Coronary artery (tissue), 2 donors: ENCODE data around the gene ZEB2.
A peak's percentile ranks its signal among the peaks of the same experiment; 100 is the strongest.

Experiments used
- DNase-seq: peaks from one replicate; pipeline ENCODE4 v3.0.0-alpha.2; 2017; ENCODE audit warnings: low spot score
- H3K27ac ChIP-seq, 2 donors: fragments of 200-600 bp; sonication (generic); one replicate each; pipeline ENCODE4 v1.5.1; 2016 to 2019
- H3K4me3 ChIP-seq: fragments of 200-600 bp; sonication (generic); 2 replicates; pipeline ENCODE4 v1.5.1; 2016; ENCODE audit warnings: mild to moderate bottlenecking, moderate library complexity
- TF ChIP-seq, protein P1 (sequence below): fragments of 200-600 bp; sonication (generic); IDR thresholded peaks from one replicate; pipeline ENCODE4 v1.5.1; 2019; ENCODE audit warnings: antibody characterized with exemption

ZEB2 gene

DNA sequence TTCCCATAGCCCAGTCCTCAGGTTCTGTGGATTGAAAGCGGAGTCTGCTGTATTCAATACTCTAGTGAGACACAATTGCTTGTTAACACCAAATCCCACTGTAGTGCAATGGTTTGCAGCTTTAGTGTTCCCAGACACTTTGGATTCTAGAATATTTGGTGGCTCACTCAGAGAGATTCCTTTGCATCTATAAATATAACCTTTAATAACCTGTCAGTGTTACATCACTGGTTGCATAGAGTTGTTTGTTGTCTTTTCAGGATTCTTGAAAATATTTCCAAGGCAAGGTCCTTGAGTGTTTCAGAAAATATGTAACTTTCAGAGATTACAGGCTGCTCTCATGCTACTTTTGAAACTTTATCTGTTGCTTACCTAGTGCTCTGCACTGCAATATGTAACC, 157.5 kb downstream of the ZEB2 start:
- DNase-seq = no peak
- TF ChIP-seq, protein P1, sequence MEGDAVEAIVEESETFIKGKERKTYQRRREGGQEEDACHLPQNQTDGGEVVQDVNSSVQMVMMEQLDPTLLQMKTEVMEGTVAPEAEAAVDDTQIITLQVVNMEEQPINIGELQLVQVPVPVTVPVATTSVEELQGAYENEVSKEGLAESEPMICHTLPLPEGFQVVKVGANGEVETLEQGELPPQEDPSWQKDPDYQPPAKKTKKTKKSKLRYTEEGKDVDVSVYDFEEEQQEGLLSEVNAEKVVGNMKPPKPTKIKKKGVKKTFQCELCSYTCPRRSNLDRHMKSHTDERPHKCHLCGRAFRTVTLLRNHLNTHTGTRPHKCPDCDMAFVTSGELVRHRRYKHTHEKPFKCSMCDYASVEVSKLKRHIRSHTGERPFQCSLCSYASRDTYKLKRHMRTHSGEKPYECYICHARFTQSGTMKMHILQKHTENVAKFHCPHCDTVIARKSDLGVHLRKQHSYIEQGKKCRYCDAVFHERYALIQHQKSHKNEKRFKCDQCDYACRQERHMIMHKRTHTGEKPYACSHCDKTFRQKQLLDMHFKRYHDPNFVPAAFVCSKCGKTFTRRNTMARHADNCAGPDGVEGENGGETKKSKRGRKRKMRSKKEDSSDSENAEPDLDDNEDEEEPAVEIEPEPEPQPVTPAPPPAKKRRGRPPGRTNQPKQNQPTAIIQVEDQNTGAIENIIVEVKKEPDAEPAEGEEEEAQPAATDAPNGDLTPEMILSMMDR = no peak
- Histone ChIP-seq H3K4me3 (no peak overlapping the region), H3K27ac (no peak overlapping the region)

DNA sequence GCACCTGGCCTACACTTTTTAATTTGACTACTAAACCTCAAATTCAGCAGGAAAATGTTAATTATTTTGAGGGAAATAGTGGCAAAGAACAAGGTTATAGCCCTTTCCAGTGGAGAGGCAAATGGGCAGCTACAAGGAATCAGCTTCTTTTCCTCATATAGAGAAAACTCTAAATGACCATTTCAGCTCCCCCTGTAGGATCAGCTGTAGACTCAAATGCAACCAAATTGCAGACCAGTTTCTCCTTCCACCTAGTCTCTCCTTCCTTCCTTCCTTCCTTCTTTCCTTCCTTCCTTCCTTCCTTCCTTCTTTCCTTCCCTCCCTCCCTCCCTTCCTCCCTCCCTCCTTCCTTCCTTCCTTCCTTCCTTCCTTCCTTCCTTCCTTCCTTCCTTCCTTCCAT, 158.2 kb downstream of the ZEB2 start:
- Histone ChIP-seq H3K27ac (no peak overlapping the region), H3K4me3 (no peak overlapping the region)
- TF ChIP-seq, protein P1 = no peak
- DNase-seq = no peak

DNA sequence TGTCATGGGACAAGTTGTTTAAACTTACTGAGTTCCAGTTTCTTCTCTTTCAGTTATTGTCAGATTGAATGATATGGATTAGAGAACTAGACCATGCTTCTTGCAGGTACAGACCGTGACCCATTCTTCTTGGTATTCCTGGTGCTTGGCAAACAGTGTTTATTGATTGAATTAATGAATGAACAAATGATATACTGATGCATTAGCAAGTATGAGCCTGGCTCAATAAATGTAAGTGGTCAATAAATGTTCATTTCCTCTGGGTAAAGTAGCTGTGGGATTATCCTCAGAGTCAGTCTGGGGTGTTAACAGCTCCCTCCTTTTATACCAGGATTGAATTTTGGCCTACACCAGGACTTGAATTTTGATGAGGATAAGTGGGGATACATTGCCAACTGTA, 160.2 kb downstream of the ZEB2 start:
- TF ChIP-seq, protein P1 = no peak
- Histone ChIP-seq H3K27ac (no peak overlapping the region), H3K4me3 (no peak overlapping the region)
- DNase-seq = no peak

DNA sequence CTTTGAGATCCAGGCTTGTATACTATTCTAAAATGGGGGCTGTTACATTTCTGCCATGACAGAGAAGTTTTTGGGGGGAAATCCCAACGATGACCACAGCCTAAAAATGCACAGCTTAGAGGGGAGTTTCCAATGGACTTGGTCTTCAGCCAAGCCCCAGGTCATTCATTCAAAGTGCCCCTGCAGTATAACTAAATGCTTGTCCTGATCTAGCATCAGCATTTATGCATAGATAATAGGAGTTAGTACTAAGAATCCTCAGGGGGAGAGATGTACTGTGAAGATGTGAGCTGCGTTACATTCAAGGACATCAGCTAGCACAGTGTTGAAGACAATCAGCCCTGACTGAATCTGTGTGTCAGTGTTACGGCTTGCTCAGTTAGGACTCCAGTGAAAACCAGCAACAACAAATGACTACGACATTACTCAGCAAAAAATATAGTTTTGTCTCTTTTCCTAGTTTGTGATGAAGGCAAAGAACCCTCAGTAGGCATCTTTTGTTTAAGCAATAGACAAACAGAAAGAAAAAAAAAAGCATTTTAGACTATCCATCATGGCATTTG, 160.9 kb downstream of the ZEB2 start:
- DNase-seq = no peak
- TF ChIP-seq, protein P1 = no peak
- Histone ChIP-seq H3K27ac (peak overlapping the region in 1 of 2 donors; percentile 33), H3K4me3 (no peak overlapping the region)

DNA sequence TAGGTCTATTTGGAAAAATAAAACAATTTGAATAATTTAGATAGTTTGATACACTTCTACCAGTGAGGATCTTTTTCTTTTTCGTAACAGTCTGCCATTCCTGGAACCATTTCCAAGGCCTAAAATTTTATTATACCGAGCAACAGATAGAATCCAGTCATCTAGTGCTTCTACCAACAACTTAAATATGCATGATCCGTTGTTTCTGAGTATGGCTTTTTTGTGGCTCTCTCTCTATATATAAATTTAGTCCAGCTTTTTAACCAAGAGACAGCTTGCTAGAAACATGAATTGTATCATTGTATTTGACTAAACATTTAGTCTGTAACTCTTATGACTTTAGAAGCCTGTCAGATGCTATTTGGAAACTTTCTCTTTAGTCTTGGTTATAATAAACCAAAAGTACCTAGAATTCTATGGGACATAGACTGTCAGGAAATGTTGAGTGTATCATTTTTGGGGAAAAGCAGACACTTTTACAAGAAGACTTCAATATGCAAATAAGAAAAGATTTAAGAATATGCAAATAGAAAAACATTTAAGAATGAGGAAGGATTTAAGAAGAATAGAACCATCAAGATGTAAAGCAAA, 161.4 kb downstream of the ZEB2 start:
- no peak overlapping the region for H3K4me3 ChIP-seq
- DNase-seq = no peak
- TF ChIP-seq, protein P1 = no peak
- peak overlapping the region; percentile 49 to 66 for H3K27ac ChIP-seq

DNA sequence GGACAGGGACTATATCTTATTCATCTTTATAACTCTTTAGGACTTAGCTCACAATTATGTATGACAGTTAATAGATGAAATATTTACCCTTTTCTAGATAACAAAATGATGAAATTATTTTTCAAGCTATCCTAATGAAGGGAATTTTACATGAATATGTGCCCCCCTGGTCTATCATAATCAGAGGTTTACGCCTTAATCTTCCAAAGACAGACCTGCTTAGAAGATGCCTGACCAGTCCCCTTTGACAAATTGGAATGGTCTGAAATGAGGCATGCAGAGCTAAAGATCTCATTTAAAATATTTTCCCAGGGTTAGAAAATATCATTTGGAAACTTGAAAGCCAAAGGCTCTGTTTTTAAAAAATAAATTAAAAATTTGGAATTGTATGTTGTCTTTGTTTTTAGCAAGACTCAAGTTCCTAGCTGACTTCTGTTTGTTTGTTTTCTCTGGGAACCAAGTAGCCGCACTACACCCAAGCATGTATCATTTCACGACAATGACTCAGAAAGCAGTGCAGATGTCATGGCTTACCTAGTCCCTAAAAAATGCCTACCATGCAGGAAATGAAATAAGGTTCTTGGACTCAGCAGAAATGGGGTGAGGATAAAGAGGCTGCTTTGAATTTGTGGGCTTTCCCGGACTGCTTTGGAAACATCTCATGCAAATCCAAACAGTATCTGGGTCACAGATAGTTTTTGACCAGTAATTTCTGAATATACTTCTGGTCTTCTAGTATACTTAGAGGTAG, 162.1 kb downstream of the ZEB2 start:
- TF ChIP-seq, protein P1 = no peak
- no peak for DNase-seq
- Histone ChIP-seq H3K27ac (peak overlapping the region; percentile 49 to 66), H3K4me3 (no peak overlapping the region)

DNA sequence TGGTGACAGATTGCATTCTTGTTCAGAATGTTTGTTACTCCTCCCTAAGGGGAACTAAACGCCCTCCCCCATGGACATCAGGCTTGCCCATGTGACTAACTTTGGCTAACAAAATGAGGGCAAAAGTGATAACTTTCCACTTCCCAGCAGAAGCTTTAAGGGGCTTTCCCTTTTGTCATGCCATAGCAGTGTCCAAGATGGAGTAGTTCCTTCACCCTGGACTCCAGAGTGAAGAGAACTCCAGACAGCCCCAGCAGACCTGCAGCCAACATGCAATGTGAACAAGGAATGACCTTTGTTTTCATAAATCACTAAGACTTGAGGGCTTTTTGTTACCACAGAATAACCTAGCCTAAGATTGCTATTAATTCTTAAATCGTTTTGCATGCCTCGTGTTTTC, 163.5 kb downstream of the ZEB2 start:
- Histone ChIP-seq H3K4me3 (no peak overlapping the region), H3K27ac (no peak overlapping the region)
- TF ChIP-seq, protein P1 = no peak
- no peak for DNase-seq
